ENCODE measurements around the gene SND1.

DNA sequence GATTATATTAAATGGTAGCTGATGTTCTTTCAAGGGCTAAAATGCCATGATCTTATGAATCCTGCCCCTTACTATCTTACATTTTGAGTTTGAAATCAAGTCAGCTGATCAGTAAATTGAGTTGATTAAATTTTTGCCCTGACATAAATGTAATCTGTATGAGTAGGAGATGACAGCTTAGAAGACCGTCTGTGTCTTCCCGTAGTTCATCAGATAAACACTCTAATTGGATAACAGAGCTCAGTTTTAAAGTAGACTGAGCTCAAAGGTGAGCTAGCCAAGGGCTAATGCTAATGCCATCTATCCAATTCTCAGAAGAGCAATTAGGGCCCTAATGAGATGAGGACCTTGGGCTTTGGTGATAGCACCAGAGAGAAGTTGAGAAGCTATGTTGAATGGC, 296.3 kb downstream of the SND1 start:
- TF ChIP-seq, protein P1, sequence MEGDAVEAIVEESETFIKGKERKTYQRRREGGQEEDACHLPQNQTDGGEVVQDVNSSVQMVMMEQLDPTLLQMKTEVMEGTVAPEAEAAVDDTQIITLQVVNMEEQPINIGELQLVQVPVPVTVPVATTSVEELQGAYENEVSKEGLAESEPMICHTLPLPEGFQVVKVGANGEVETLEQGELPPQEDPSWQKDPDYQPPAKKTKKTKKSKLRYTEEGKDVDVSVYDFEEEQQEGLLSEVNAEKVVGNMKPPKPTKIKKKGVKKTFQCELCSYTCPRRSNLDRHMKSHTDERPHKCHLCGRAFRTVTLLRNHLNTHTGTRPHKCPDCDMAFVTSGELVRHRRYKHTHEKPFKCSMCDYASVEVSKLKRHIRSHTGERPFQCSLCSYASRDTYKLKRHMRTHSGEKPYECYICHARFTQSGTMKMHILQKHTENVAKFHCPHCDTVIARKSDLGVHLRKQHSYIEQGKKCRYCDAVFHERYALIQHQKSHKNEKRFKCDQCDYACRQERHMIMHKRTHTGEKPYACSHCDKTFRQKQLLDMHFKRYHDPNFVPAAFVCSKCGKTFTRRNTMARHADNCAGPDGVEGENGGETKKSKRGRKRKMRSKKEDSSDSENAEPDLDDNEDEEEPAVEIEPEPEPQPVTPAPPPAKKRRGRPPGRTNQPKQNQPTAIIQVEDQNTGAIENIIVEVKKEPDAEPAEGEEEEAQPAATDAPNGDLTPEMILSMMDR (IDR thresholded peaks at IDR 0.05) = no peak
- TF ChIP-seq POLR2A (IDR thresholded peaks at IDR 0.05) = no peak

All from right lobe of liver (tissue), 4 donors.